Gastrocnemius medialis (tissue), 4 donors: ENCODE data around the gene EHD3.

Experiments
- POLR2A ChIP-seq, 2 donors: fragments of 450-650 bp; IDR thresholded peaks; one replicate each; pipeline ENCODE4 v1.6.1; 2017; ENCODE audit warnings: antibody characterized with exemption in 2 of 2, mild to moderate bottlenecking in 2 of 2, moderate library complexity in 2 of 2
- TF ChIP-seq, protein P1 (sequence below), 5 experiments: fragments of 450-650 bp in 3 of 5; fragments of 200-600 bp in 2 of 5; sonication (generic) in 2 of 5; IDR thresholded peaks in 4 of 5; conservative IDR thresholded peaks in 1 of 5; 1 replicate in 4 of 5; 2 replicates in 1 of 5; pipeline ENCODE4 v1.5.1; 2016 to 2019; ENCODE audit warnings: antibody characterized with exemption in 5 of 5, mild to moderate bottlenecking in 3 of 5, moderate library complexity in 3 of 5

DNA sequence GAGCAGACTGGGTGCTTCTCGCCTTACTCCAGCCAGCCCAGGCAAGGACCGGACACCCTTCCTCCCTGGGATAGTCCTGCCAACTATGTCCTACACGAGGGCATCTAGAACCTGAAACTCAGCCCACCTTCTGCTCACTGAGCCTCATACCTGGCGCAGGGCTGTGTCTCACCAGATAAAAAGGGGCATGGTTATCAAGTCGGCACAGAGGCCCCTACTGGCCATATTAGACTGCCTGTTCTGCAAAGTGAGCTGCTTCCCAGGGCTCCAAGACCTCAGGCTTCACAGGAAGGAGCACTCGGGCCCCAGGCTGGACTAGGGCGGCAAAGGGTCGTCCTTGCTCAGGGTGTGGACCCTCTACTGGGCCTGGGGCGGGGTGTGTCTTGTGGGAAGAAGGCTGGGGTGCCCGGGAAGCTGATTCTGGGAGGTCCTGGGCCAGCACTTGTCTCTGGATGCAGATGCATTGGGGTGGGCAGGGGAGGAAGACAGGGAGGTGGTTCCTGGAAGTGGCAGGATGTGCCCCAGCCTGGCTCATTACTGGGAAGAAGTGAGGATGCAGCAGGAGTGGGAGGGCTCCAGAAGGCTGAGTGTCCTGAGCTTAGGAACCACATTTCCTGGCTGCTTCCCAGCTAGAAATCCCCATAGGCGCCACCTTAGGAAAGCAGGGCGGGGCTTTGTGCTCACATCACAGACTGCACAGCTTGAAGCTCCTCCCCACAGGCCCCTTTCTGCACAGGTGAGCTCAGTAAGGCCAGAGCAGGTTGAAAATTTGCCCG is 19.6 kb downstream of the EHD3 start:
- TF ChIP-seq, protein P1, sequence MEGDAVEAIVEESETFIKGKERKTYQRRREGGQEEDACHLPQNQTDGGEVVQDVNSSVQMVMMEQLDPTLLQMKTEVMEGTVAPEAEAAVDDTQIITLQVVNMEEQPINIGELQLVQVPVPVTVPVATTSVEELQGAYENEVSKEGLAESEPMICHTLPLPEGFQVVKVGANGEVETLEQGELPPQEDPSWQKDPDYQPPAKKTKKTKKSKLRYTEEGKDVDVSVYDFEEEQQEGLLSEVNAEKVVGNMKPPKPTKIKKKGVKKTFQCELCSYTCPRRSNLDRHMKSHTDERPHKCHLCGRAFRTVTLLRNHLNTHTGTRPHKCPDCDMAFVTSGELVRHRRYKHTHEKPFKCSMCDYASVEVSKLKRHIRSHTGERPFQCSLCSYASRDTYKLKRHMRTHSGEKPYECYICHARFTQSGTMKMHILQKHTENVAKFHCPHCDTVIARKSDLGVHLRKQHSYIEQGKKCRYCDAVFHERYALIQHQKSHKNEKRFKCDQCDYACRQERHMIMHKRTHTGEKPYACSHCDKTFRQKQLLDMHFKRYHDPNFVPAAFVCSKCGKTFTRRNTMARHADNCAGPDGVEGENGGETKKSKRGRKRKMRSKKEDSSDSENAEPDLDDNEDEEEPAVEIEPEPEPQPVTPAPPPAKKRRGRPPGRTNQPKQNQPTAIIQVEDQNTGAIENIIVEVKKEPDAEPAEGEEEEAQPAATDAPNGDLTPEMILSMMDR (IDR thresholded peaks at IDR 0.05 in 4 of 5, conservative IDR thresholded peaks at IDR 0.05 in 1 of 5), result no peak
- no peak for TF ChIP-seq POLR2A (IDR thresholded peaks at IDR 0.05)
